PFSK-1 (cell line): ENCODE results near the gene SCO1.

Experiments
- FOXP2 ChIP-seq: optimal IDR thresholded peaks from 2 replicates; pipeline ENCODE3; 2011; ENCODE audit warnings: borderline replicate concordance, control low read depth, inconsistent platforms; ENCODE audit not compliant: insufficient read depth; ENCODE audit errors: extremely low read length, extremely low read depth
- POLR2AphosphoS5 ChIP-seq: IDR thresholded peaks from 2 replicates; pipeline ENCODE4 v1.6.1; 2012; ENCODE audit warnings: low read depth, mild to moderate bottlenecking, control low read depth, low read length, moderate library complexity
- SIN3A ChIP-seq: IDR thresholded peaks from 2 replicates; pipeline ENCODE4 v1.6.1; 2012; ENCODE audit warnings: mild to moderate bottlenecking, low read length, moderate library complexity, borderline replicate concordance; ENCODE audit not compliant: insufficient read depth
- TAF1 ChIP-seq: IDR thresholded peaks from 2 replicates; pipeline ENCODE4 v1.6.1; 2012; ENCODE audit warnings: low read length, control low read depth, borderline replicate concordance; ENCODE audit not compliant: insufficient read depth
- TF ChIP-seq, protein P1 (sequence below), 2 experiments: IDR thresholded peaks; 2 replicates each; pipeline versions ENCODE4 v1.6.1 to v1.8.0; 2011 to 2012; ENCODE audit warnings: low read depth in 2 of 2, low read length in 2 of 2, control low read depth in 1 of 2, inconsistent platforms in 1 of 2, mild to moderate bottlenecking in 1 of 2, moderate library complexity in 1 of 2; ENCODE audit not compliant: insufficient read depth in 1 of 2

The SCO1 gene

GRCh38 chr17:10705727-10706126 lies 8.4 kb upstream of the SCO1 start:
- no peak for TF ChIP-seq SIN3A
- TF ChIP-seq, protein P1, sequence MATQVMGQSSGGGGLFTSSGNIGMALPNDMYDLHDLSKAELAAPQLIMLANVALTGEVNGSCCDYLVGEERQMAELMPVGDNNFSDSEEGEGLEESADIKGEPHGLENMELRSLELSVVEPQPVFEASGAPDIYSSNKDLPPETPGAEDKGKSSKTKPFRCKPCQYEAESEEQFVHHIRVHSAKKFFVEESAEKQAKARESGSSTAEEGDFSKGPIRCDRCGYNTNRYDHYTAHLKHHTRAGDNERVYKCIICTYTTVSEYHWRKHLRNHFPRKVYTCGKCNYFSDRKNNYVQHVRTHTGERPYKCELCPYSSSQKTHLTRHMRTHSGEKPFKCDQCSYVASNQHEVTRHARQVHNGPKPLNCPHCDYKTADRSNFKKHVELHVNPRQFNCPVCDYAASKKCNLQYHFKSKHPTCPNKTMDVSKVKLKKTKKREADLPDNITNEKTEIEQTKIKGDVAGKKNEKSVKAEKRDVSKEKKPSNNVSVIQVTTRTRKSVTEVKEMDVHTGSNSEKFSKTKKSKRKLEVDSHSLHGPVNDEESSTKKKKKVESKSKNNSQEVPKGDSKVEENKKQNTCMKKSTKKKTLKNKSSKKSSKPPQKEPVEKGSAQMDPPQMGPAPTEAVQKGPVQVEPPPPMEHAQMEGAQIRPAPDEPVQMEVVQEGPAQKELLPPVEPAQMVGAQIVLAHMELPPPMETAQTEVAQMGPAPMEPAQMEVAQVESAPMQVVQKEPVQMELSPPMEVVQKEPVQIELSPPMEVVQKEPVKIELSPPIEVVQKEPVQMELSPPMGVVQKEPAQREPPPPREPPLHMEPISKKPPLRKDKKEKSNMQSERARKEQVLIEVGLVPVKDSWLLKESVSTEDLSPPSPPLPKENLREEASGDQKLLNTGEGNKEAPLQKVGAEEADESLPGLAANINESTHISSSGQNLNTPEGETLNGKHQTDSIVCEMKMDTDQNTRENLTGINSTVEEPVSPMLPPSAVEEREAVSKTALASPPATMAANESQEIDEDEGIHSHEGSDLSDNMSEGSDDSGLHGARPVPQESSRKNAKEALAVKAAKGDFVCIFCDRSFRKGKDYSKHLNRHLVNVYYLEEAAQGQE (IDR thresholded peaks at IDR 0.05; ENCODE audit: insufficient read depth in 1 of 2, low read depth in 2 of 2, low read length in 2 of 2) = no peak
- no peak for TF ChIP-seq FOXP2
- no peak for TF ChIP-seq POLR2AphosphoS5
- no peak for TF ChIP-seq TAF1

- TF ChIP-seq SIN3A (no peak), FOXP2 (no peak), POLR2AphosphoS5 (no peak), TAF1 (no peak)
- TF ChIP-seq, protein P1 (IDR thresholded peaks at IDR 0.05; ENCODE audit: insufficient read depth in 1 of 2, low read depth in 2 of 2, low read length in 2 of 2) = no peak
Measured at GRCh38 chr17:10702574-10702973, 5.2 kb upstream of the SCO1 start.

- TF ChIP-seq TAF1 (no peak), FOXP2 (no peak), POLR2AphosphoS5 (no peak), SIN3A (no peak)
- TF ChIP-seq, protein P1 (IDR thresholded peaks at IDR 0.05; ENCODE audit: insufficient read depth in 1 of 2, low read depth in 2 of 2, low read length in 2 of 2) = no peak
Measured at GRCh38 chr17:10699856-10700255, 2.5 kb upstream of the SCO1 start.

DNA sequence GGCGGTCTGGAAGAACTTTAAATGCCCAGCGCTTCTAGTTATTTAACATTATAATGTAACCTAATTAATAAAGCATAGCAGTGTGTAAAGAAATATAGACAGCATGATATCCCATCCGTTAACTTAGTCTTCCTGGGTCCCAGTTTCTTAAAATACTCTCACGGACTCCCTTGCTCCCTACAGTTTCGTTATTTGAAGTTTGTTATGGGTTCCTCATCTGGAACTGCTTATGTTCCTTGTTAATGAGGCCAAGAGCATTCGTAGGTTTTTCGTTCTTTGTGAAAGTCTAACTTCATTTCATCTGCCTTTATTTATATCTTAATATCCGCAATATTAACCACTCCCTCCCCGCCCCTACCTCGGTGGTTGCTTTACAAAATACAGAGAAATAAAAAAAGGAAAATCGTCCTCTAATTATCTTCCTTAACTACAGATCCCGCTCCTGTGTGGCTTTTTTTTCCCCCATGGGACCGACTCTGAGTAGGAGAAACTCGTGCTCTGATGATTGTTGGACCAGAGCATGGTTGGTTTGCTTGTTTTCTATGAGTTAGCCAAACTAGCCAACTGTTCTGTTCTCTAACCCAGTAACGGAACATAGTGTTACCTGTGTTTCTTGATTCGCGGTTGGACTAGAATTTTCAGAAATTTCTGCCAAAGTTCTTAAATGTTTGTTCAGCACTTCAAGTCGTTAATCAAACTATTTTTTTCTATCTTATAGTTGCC lies 924 bp upstream of the SCO1 start:
- TF ChIP-seq POLR2AphosphoS5 (no peak), TAF1 (no peak), FOXP2 (no peak), SIN3A (no peak)
- TF ChIP-seq, protein P1 (IDR thresholded peaks at IDR 0.05; ENCODE audit: insufficient read depth in 1 of 2, low read depth in 2 of 2, low read length in 2 of 2) = no peak

DNA sequence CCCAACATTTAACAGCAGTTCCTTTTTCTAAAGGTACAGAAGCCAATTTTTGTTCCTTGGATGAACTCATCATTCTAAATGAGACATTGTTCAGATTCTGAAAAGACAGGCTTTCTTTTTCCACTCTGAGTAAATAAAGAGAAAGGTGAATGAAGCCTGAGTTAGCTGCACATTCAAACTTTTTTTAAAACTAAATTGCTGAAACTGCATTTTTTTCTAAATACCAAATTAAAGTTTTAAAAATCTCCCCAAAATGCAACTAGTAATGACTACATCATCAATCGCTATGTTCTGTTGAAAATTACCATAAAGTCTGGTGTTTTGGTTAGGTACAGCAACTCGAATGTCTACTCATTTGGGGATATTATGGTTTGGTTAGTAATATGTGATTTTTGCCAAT lies 9.8 kb downstream of the SCO1 start:
- TF ChIP-seq TAF1 (no peak), SIN3A (no peak), POLR2AphosphoS5 (no peak), FOXP2 (no peak)
- TF ChIP-seq, protein P1 (IDR thresholded peaks at IDR 0.05; ENCODE audit: insufficient read depth in 1 of 2, low read depth in 2 of 2, low read length in 2 of 2) = no peak
